ENCODE measurements around the gene ETFA. TPM values are rescaled to one million over a fixed set of nuclear protein-coding genes. Genes with fewer than 3 reads are reported as not detected.

Gene ETFA
- total and polyA plus RNA-seq, 10 of the 15 experiments (the other 5 are each of a cell fraction or from before 2014, with no cell fraction given), result 114 to 331 (median 152) TPM

GRCh38 chr15:76204109-76204845, 107.0 kb downstream of the ETFA start:
- Histone ChIP-seq H3K4me1 (ENCODE audit: control insufficient read depth, insufficient read depth, low read length) (no peaks in the 10 kb centered on the region), H3K36me3 (ENCODE audit: control insufficient read depth in 2 of 2, insufficient read depth in 2 of 2, low read length in 1 of 2) (peaks cover 3 to 5% of the 10 kb centered on the region in 2 experiments), H2AFZ (ENCODE audit: control insufficient read depth, low read depth, low read length) (no peak overlapping the region), H3K79me2 (ENCODE audit: control insufficient read depth, insufficient read depth, low read length) (no peaks in the 10 kb centered on the region), H3K4me3 (no peak overlapping the region), H3K27ac (ENCODE audit: control insufficient read depth, insufficient read depth) (no peak overlapping the region), H4K20me1 (ENCODE audit: control insufficient read depth, insufficient read depth) (no peaks in the 10 kb centered on the region), H3K4me2 (ENCODE audit: control insufficient read depth, insufficient read depth) (no peak overlapping the region), H3K9me3 (replicated peaks; ENCODE audit: control insufficient read depth, insufficient read depth, low read length) (no peaks in the 10 kb centered on the region), H3K9ac (ENCODE audit: control insufficient read depth, insufficient read depth, low read length) (no peak overlapping the region), H3K27me3 (replicated peaks in 1 of 2; ENCODE audit: control insufficient read depth in 2 of 2, insufficient read depth in 2 of 2, low read length in 1 of 2) (no peaks in the 10 kb centered on the region)
- BruUV-seq (replicated peaks), result no TSS peak
- in situ Hi-C loops (cut with MboI), result no loop called here
- SMC1A ChIA-PET (ENCODE audit: uncharacterized antibody, unreplicated experiment), result no interaction called here
- FAIRE-seq (no peak), ATAC-seq (no peak), DNase-seq (ENCODE audit: low read depth, low spot score) (no peak)
- CTCF ChIA-PET, result no interaction called here
- 95% methylated on average over 18 of the region's 18 CpGs for WGBS (ENCODE audit: insufficient coverage, insufficient replicate concordance, low lambda C conversion rate, missing lambda C conversion rate)
- intact Hi-C loops (cut with micrococcal nuclease; ENCODE audit: unreplicated experiment), result no loop called here
- RAD21 ChIA-PET (ENCODE audit: unreplicated experiment), result no interaction called here
- POLR2A ChIA-PET, result no interaction called here
- TF ChIP-seq SIX5 (IDR thresholded peaks at IDR 0.05; ENCODE audit: low read depth, low read length, severe bottlenecking), result no peak
- no peak for TF ChIP-seq ZBED1 (IDR thresholded peaks at IDR 0.05; ENCODE audit: borderline replicate concordance)
- no peak for TF ChIP-seq NFXL1 (IDR thresholded peaks at IDR 0.05; ENCODE audit: borderline replicate concordance)
- TF ChIP-seq PML (IDR thresholded peaks at IDR 0.05; ENCODE audit: low read length), result no peak
- TF ChIP-seq SMAD1 (IDR thresholded peaks at IDR 0.05; ENCODE audit: low read depth, partially characterized antibody), result no peak
- TF ChIP-seq CHD1 (IDR thresholded peaks at IDR 0.05; ENCODE audit: low read depth, low read length), result no peak
- TF ChIP-seq ZBTB4 (CRISPR knock-in tag; IDR thresholded peaks at IDR 0.05), result no peak
- no peak for TF ChIP-seq ZBTB11 (CRISPR knock-in tag; IDR thresholded peaks at IDR 0.05)
- no peak for TF ChIP-seq WRNIP1 (IDR thresholded peaks at IDR 0.05; ENCODE audit: borderline replicate concordance, low read depth, low read length)
- TF ChIP-seq HDGF (IDR thresholded peaks at IDR 0.05), result no peak
- no peak for TF ChIP-seq CEBPZ (IDR thresholded peaks at IDR 0.05; ENCODE audit: low read depth, low read length)
- TF ChIP-seq PAX8 (IDR thresholded peaks at IDR 0.05), result no peak

Measured in GM12878 (cell line).